Activated CD4-positive, alpha-beta T cell treated with anti-CD3 and anti-CD28 coated beads, Interleukin-2, amount 50 U/mL, for 48 hours (primary cell): ENCODE results near the gene MRPL53.

ENCODE experiments used
- DNase-seq, 2 experiments: peaks; one replicate each; pipeline ENCODE4 v3.0.0-alpha.2; 2020

MRPL53 gene

DNA sequence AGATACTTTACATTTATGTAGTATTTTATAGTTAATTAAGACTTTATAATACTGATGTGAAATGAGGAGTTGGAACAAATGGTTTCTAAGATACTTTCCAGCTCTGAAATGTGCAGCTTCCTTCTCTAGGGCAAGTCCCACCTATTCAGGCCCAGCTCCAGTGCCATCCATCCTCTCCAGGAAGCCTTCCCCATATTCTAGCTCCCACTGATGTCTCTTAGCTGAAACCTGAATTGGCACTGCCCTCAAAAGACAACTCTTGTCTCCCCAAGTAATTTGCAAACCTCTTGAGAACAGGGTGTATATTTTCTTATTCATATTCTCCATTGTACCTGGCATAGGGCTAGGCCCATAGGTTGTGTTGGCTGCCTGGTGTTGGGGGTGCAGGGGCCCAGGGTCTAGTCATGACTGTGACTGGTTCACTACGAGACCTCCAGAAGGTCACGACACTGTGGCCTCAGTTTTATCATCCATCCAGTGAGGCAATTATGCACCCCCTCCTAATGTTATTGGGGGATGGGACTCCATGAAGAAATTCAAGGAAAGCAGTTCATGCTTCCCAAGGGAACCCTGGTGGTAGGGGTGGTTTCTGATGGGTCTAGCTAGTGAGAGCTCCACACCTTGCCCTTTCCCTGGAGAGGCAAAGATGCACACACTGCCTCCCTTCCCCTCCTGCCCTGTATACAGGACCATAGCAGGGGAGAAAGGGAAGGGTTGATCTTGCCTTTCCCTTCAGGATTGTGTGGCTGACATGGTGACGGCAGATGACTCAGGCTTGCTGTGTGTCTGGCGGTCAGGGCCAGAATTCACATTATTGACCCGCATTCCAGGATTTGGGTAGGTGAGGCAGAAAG is 48.1 kb downstream of the MRPL53 start:
- no peak for DNase-seq

GRCh38 chr2:74423231-74424095 is 49.0 kb downstream of the MRPL53 start:
- no peak for DNase-seq
